ENCODE results near the gene ANKRA2.

Gene ANKRA2

GRCh38 chr5:73605223-73606087 is 40.0 kb upstream of the ANKRA2 start:
- no peak overlapping the region for H3K27ac ChIP-seq
- H3K36me3 ChIP-seq: no peaks in the 10 kb centered on the region
- H3K9me3 ChIP-seq: no peaks in the 10 kb centered on the region
- H3K4me3 ChIP-seq (ENCODE audit: low read depth in 1 of 2, low read length in 1 of 2): no peak overlapping the region
- H3K4me1 ChIP-seq (ENCODE audit: control insufficient read depth in 1 of 2, insufficient read depth in 1 of 2, low read depth in 1 of 2, low read length in 1 of 2): peaks cover 0 to 14% of the 10 kb centered on the region in 2 experiments
- no peaks in the 10 kb centered on the region for H3K27me3 ChIP-seq
- TF ChIP-seq CTCF (IDR thresholded peaks at IDR 0.05): no peak

- Histone ChIP-seq H3K27ac (no peak overlapping the region), H3K4me3 (ENCODE audit: low read depth in 1 of 2, low read length in 1 of 2) (no peak overlapping the region), H3K4me1 (ENCODE audit: control insufficient read depth in 1 of 2, insufficient read depth in 1 of 2, low read depth in 1 of 2, low read length in 1 of 2) (peaks cover 0 to 14% of the 10 kb centered on the region in 2 experiments), H3K9me3 (no peaks in the 10 kb centered on the region), H3K36me3 (no peaks in the 10 kb centered on the region), H3K27me3 (no peaks in the 10 kb centered on the region)
- no peak for TF ChIP-seq CTCF (IDR thresholded peaks at IDR 0.05)
Measured at GRCh38 chr5:73603998-73604397, 38.6 kb upstream of the ANKRA2 start.

GRCh38 chr5:73599380-73599779 is 33.9 kb upstream of the ANKRA2 start:
- no peaks in the 10 kb centered on the region for H3K9me3 ChIP-seq
- H3K27ac ChIP-seq: no peak overlapping the region
- H3K4me1 ChIP-seq (ENCODE audit: control insufficient read depth in 1 of 2, insufficient read depth in 1 of 2, low read depth in 1 of 2, low read length in 1 of 2): peaks cover 0 to 14% of the 10 kb centered on the region in 2 experiments
- no peaks in the 10 kb centered on the region for H3K27me3 ChIP-seq
- H3K4me3 ChIP-seq (ENCODE audit: low read depth in 1 of 2, low read length in 1 of 2): no peak overlapping the region
- H3K36me3 ChIP-seq: no peaks in the 10 kb centered on the region
- TF ChIP-seq CTCF (IDR thresholded peaks at IDR 0.05): no peak

GRCh38 chr5:73596705-73597328 is 31.4 kb upstream of the ANKRA2 start:
- Histone ChIP-seq H3K27me3 (no peaks in the 10 kb centered on the region), H3K4me1 (ENCODE audit: control insufficient read depth in 1 of 2, insufficient read depth in 1 of 2, low read depth in 1 of 2, low read length in 1 of 2) (no peaks in the 10 kb centered on the region), H3K9me3 (no peaks in the 10 kb centered on the region), H3K36me3 (no peaks in the 10 kb centered on the region), H3K4me3 (ENCODE audit: low read depth in 1 of 2, low read length in 1 of 2) (no peak overlapping the region), H3K27ac (no peak overlapping the region)
- TF ChIP-seq CTCF (IDR thresholded peaks at IDR 0.05): no peak

- TF ChIP-seq CTCF (IDR thresholded peaks at IDR 0.05): no peak
- Histone ChIP-seq H3K27ac (no peak overlapping the region), H3K27me3 (no peaks in the 10 kb centered on the region), H3K4me1 (ENCODE audit: control insufficient read depth in 1 of 2, insufficient read depth in 1 of 2, low read depth in 1 of 2, low read length in 1 of 2) (no peaks in the 10 kb centered on the region), H3K4me3 (ENCODE audit: low read depth in 1 of 2, low read length in 1 of 2) (no peak overlapping the region), H3K36me3 (no peaks in the 10 kb centered on the region), H3K9me3 (no peaks in the 10 kb centered on the region)
Measured at GRCh38 chr5:73592551-73592950, 27.1 kb upstream of the ANKRA2 start.
